ENCODE data around the gene TSPAN18.

- TF ChIP-seq CTCF (IDR thresholded peaks at IDR 0.05; ENCODE audit: low read length): no peak
- no peak for TF ChIP-seq EZH2 (IDR thresholded peaks at IDR 0.05; ENCODE audit: borderline replicate concordance, low read length)
Observed at GRCh38 chr11:44711113-44711786, 15.5 kb upstream of the TSPAN18 start.

Measured in OCI-LY1 (cell line).